CD14-positive monocyte (primary cell): ENCODE data around the gene ELMO3. TPM values are rescaled to one million over a fixed set of nuclear protein-coding genes. Genes with fewer than 3 reads are reported as not detected.
A peak's percentile ranks its signal among the peaks of the same experiment; 100 is the strongest.

Experiments used
- DNase-seq, 3 donors: peaks; one replicate each; pipeline ENCODE4 v3.0.0-alpha.2; 2011 to 2022
- H2AFZ ChIP-seq: 2 replicates; pipeline ENCODE4 v1.6.0; 2012; ENCODE audit warnings: mild to moderate bottlenecking, low read depth, low read length, inconsistent platforms; ENCODE audit not compliant: insufficient read depth, poor library complexity, severe bottlenecking
- H3K27ac ChIP-seq, 2 donors: 1 replicate in 1 of 2; 2 replicates in 1 of 2; pipeline ENCODE4 v1.5.1; 2012 to 2013; ENCODE audit warnings: low read length in 2 of 2, control low read depth in 1 of 2, inconsistent platforms in 1 of 2, low read depth in 1 of 2, mild to moderate bottlenecking in 1 of 2
- H3K27me3 ChIP-seq, 2 donors: one replicate each; pipeline versions ENCODE4 v1.6.0 to v1.6.1; 2011 to 2013; ENCODE audit warnings: low read length in 2 of 2; ENCODE audit not compliant: control insufficient read depth in 2 of 2, insufficient read depth in 2 of 2
- H3K36me3 ChIP-seq, 2 donors: replicated peaks in 1 of 2; 1 replicate in 1 of 2; 2 replicates in 1 of 2; pipeline versions ENCODE4 v1.5.1 to v1.6.1; 2012 to 2013; ENCODE audit warnings: low read length in 2 of 2, control low read depth in 1 of 2, inconsistent platforms in 1 of 2, mild to moderate bottlenecking in 1 of 2; ENCODE audit not compliant: insufficient read depth in 2 of 2, control insufficient read depth in 1 of 2
- H3K4me1 ChIP-seq, 2 donors: 1 replicate in 1 of 2; 2 replicates in 1 of 2; pipeline versions ENCODE4 v1.5.1 to v1.6.1; 2012 to 2013; ENCODE audit warnings: low read length in 2 of 2, control low read depth in 1 of 2, inconsistent platforms in 1 of 2, mild to moderate bottlenecking in 1 of 2, moderate library complexity in 1 of 2; ENCODE audit not compliant: insufficient read depth in 2 of 2, control insufficient read depth in 1 of 2
- H3K4me2 ChIP-seq: replicated peaks from 2 replicates; pipeline ENCODE3; 2012; ENCODE audit warnings: low read length, moderate library complexity, mild to moderate bottlenecking; ENCODE audit not compliant: poor library complexity, severe bottlenecking; ENCODE audit errors: extremely low read depth
- H3K4me3 ChIP-seq, 3 experiments: fragments of 200-600 bp in 1 of 3; sonication (generic) in 1 of 3; replicated peaks in 1 of 3; 1 replicate in 2 of 3; 2 replicates in 1 of 3; pipeline ENCODE4 v1.5.1; 2011 to 2013; ENCODE audit warnings: low read length in 3 of 3, mild to moderate bottlenecking in 3 of 3, control low read depth in 2 of 3, low read depth in 2 of 3, inconsistent platforms in 1 of 3, moderate library complexity in 1 of 3
- H3K79me2 ChIP-seq: 2 replicates; pipeline ENCODE4 v1.6.0; 2012; ENCODE audit warnings: mild to moderate bottlenecking, control low read depth, inconsistent platforms, low read length, moderate library complexity; ENCODE audit not compliant: insufficient read depth
- H3K9ac ChIP-seq: 2 replicates; pipeline ENCODE4 v1.6.0; 2017; ENCODE audit warnings: low read length, mild to moderate bottlenecking; ENCODE audit not compliant: insufficient read depth, poor library complexity, severe bottlenecking
- H3K9me3 ChIP-seq, 2 donors: replicated peaks in 1 of 2; 1 replicate in 1 of 2; 2 replicates in 1 of 2; pipeline versions ENCODE4 v1.5.1 to v1.6.1; 2012 to 2013; ENCODE audit warnings: low read length in 2 of 2, control low read depth in 1 of 2; ENCODE audit not compliant: control insufficient read depth in 1 of 2, insufficient read depth in 1 of 2
- H4K20me1 ChIP-seq: 2 replicates; pipeline ENCODE4 v1.6.0; 2012; ENCODE audit warnings: mild to moderate bottlenecking, low read length, control low read depth, moderate library complexity; ENCODE audit not compliant: insufficient read depth
- H3K27ac Mint-ChIP-seq, 7 donors: one replicate each; pipeline ENCODE4 v1.8.0; 2020; ENCODE audit warnings: mild to moderate bottlenecking in 7 of 7, mixed read lengths in 7 of 7, moderate library complexity in 6 of 7, inconsistent platforms in 2 of 7
- H3K27me3 Mint-ChIP-seq, 3 donors: one replicate each; pipeline ENCODE4 v1.8.0; 2021 to 2022; ENCODE audit warnings: low read depth in 3 of 3, mild to moderate bottlenecking in 3 of 3, mixed read lengths in 3 of 3, moderate library complexity in 3 of 3, inconsistent platforms in 1 of 3
- H3K36me3 Mint-ChIP-seq, 2 donors: one replicate each; pipeline ENCODE4 v1.8.0; 2020; ENCODE audit warnings: mixed read lengths in 2 of 2, inconsistent platforms in 1 of 2, mild to moderate bottlenecking in 1 of 2
- H3K4me1 Mint-ChIP-seq: one replicate; pipeline ENCODE4 v1.8.0; 2020; ENCODE audit warnings: mild to moderate bottlenecking, mixed read lengths
- H3K4me3 Mint-ChIP-seq, 2 donors: one replicate each; pipeline ENCODE4 v1.8.0; 2020; ENCODE audit warnings: mild to moderate bottlenecking in 2 of 2, mixed read lengths in 2 of 2, moderate library complexity in 1 of 2
- H3K9me3 Mint-ChIP-seq, 7 donors: one replicate each; pipeline ENCODE4 v1.8.0; 2020 to 2022; ENCODE audit warnings: mixed read lengths in 7 of 7, mild to moderate bottlenecking in 6 of 7, moderate library complexity in 6 of 7, inconsistent platforms in 2 of 7
- WGBS: methylation state at CpG from one replicate; pipeline ENCODE4 v1.1.5; 2013; ENCODE audit warnings: missing lambda C conversion rate; ENCODE audit not compliant: insufficient coverage; 5-methylcytosine and 5-hydroxymethylcytosine counted together
- intact Hi-C, 2 donors: fragments of 100-400 bp; cut with micrococcal nuclease; formaldehyde crosslinking; loops; one replicate each; pipeline versions ENCODE4 v1.15.0 to v1.15.1; 2023
- polyA plus RNA-seq, 3 donors: library from polyadenylated mRNA; depleted of rRNA in 1 of 3; unstranded in 2 of 3; stranded (reverse) in 1 of 3; fragments of 300-500 nt in 2 of 3; fragments of >200 nt in 1 of 3; fragmentation: Illumina TruSeq in 2 of 3; gene quantifications; 1 replicate in 2 of 3; 2 replicates in 1 of 3; pipeline ENCODE4 v1.2.3, GENCODE V29; 2012 to 2021
- TF ChIP-seq, protein P1 (sequence below): fragments of 200-600 bp; IDR thresholded peaks from one replicate; pipeline ENCODE4 v1.8.0; 2022; ENCODE audit warnings: antibody characterized with exemption, mild to moderate bottlenecking

The ELMO3 gene
- polyA plus RNA-seq, 3 donors: 0.15 to 7.0 TPM; not detected in 1

DNA sequence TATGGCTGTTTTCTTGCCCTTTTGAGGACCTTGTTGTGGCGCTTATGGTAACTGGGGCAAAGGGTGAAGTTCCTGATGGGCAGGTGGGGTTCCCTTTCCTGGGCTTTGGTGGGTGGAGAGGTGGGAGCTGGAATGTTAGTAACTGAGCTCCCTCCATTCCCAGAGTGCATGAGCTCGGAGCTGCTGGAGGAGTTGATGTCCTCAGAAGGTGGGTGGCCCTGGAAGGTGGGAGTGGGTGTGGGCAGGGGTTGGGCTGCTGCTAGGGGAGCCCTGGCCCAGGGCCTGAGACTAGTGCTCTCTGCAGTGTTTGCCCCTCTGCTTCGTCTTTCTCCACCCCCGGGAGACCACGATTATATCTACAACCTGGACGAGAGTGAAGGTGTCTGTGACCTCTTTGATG is 1.2 kb upstream of the ELMO3 start:
- 96% methylated on average over 5 of the region's 6 CpGs for WGBS
- peaks cover 9 to 10% of the 10 kb centered on the region in 2 donors for H3K4me1 ChIP-seq
- Mint-ChIP-seq H3K36me3 (peaks cover 68 to 85% of the 10 kb centered on the region in 2 donors), H3K4me1 (peaks cover 29% of the 10 kb centered on the region), H3K4me3 (no peak overlapping the region), H3K9me3 (no peaks in the 10 kb centered on the region), H3K27ac (peak overlapping the region in 2 of 7 donors; percentile 24 to 42), H3K27me3 (peaks cover 0 to 2% (median 0%) of the 10 kb centered on the region in 3 donors)
- TF ChIP-seq, protein P1, sequence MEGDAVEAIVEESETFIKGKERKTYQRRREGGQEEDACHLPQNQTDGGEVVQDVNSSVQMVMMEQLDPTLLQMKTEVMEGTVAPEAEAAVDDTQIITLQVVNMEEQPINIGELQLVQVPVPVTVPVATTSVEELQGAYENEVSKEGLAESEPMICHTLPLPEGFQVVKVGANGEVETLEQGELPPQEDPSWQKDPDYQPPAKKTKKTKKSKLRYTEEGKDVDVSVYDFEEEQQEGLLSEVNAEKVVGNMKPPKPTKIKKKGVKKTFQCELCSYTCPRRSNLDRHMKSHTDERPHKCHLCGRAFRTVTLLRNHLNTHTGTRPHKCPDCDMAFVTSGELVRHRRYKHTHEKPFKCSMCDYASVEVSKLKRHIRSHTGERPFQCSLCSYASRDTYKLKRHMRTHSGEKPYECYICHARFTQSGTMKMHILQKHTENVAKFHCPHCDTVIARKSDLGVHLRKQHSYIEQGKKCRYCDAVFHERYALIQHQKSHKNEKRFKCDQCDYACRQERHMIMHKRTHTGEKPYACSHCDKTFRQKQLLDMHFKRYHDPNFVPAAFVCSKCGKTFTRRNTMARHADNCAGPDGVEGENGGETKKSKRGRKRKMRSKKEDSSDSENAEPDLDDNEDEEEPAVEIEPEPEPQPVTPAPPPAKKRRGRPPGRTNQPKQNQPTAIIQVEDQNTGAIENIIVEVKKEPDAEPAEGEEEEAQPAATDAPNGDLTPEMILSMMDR: no peak
- no peaks in the 10 kb centered on the region for H3K9me3 ChIP-seq
- H3K9ac ChIP-seq: no peak overlapping the region
- H2AFZ ChIP-seq: no peak overlapping the region
- peak overlapping the region in 1 of 2 donors; percentile 26 for H3K27ac ChIP-seq
- H3K36me3 ChIP-seq: peaks cover 65 to 80% of the 10 kb centered on the region in 2 donors
- H3K4me3 ChIP-seq: no peak overlapping the region
- no peak overlapping the region for H3K4me2 ChIP-seq
- intact Hi-C loops: no loop called here
- H3K27me3 ChIP-seq: no peaks in the 10 kb centered on the region
- peaks cover 23% of the 10 kb centered on the region for H3K79me2 ChIP-seq
- H4K20me1 ChIP-seq: peaks cover 70% of the 10 kb centered on the region
- no peak for DNase-seq

DNA sequence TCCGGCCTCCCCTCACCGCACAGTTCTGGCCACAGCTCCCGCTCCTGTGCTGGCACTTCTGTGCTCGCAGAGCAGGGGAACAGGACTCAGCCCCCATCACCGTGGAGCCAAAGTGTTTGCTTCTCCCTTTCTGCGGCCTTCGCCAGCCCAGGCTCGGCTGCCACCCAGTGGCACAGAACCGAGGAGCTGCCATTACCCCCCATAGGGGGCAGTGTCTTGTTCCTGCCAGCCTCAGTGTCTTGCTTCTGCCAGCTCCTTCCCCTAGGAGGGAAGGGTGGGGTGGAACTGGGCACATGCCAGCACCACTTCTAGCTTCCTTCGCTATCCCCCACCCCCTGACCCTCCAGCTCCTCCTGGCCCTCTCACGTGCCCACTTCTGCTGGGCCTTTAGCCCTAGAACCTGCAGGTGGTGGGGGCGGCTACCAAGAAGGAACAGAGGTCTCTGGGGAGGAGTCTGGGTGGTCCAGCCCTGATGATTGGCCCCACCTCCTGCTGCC is 645 bp upstream of the ELMO3 start:
- Mint-ChIP-seq H3K4me3 (no peak overlapping the region), H3K27ac (peak overlapping the region in 3 of 7 donors; percentile 42 to 81 (median 79)), H3K9me3 (no peaks in the 10 kb centered on the region), H3K4me1 (peaks cover 24% of the 10 kb centered on the region), H3K36me3 (peaks cover 71 to 87% of the 10 kb centered on the region in 2 donors), H3K27me3 (peaks cover 0 to 2% (median 1%) of the 10 kb centered on the region in 3 donors)
- Histone ChIP-seq H3K4me3 (no peak overlapping the region), H3K4me2 (no peak overlapping the region), H3K36me3 (peaks cover 71 to 86% of the 10 kb centered on the region in 2 donors), H2AFZ (no peak overlapping the region), H3K9ac (no peak overlapping the region), H3K4me1 (peaks cover 4% of the 10 kb centered on the region in 2 donors), H3K9me3 (no peaks in the 10 kb centered on the region), H3K27me3 (no peaks in the 10 kb centered on the region), H4K20me1 (peaks cover 64% of the 10 kb centered on the region), H3K79me2 (peaks cover 17% of the 10 kb centered on the region), H3K27ac (peak overlapping the region in 1 of 2 donors; percentile 26)
- intact Hi-C loops: no loop called here
- 66% methylated on average over 5 of the region's 12 CpGs for WGBS
- TF ChIP-seq, protein P1: peak; percentile 69
- DNase-seq: peak; percentile 36 to 42 (median 41)
